ENCODE results near the gene BIRC6. TPM values are rescaled to one million over a fixed set of nuclear protein-coding genes. Genes with fewer than 3 reads are reported as not detected.
"Not testable (repeated sequence)": the region's sequence is repeated elsewhere in the genome, so short reads cannot be mapped to it uniquely, and the experiment has no call there.

The BIRC6 gene
- total RNA-seq, 1 experiment from 2014 or later, result 59.7 TPM

DNA sequence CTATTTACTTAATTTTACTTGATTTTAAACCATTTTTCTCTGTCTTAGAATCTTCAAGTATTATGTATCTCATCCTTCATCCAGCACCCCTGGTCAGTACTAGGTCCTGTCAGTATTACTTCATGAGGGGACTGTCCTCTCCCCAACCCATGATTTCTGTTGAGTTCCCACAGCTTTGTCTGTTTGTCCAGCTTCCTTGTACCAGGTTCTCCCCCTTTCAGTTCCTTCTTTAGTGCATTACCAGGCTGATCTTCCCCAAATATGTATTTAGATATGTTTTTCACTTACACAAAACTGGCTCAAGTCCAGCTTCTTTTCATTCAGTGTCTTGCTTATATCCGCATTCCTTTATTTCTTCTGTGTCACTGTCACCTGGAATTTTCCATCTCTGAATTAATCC lies 257.3 kb downstream of the BIRC6 start:
- no peak for DNase-seq (ENCODE audit: low read depth)

DNA sequence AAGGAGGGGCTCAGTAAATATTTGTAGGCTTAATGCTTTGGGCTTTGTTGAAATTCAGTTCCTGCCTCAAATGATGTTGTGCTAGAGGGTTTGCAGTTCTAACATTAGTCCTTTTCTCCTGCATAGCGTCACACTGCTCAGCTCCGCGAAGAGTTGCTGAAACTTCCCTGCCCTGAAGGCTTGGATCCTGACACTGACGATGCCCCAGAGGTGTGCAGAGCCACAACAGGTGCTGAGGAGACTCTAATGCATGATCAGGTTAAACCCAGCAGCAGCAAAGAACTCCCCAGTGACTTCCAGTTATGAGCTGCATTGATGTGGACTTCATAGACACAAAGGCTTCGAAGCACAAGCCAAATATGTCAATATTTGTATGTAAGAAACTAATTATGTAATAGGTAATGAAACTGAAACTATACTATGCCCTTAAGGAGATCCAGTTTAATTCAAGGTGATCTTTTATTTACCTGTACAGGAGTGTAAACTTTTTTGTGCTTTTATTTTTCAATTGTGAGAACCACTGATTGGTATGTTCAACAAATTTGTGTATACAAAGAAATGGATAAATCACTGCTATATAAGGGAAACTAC lies 260.9 kb downstream of the BIRC6 start:
- DNase-seq (ENCODE audit: low read depth), result no peak

DNA sequence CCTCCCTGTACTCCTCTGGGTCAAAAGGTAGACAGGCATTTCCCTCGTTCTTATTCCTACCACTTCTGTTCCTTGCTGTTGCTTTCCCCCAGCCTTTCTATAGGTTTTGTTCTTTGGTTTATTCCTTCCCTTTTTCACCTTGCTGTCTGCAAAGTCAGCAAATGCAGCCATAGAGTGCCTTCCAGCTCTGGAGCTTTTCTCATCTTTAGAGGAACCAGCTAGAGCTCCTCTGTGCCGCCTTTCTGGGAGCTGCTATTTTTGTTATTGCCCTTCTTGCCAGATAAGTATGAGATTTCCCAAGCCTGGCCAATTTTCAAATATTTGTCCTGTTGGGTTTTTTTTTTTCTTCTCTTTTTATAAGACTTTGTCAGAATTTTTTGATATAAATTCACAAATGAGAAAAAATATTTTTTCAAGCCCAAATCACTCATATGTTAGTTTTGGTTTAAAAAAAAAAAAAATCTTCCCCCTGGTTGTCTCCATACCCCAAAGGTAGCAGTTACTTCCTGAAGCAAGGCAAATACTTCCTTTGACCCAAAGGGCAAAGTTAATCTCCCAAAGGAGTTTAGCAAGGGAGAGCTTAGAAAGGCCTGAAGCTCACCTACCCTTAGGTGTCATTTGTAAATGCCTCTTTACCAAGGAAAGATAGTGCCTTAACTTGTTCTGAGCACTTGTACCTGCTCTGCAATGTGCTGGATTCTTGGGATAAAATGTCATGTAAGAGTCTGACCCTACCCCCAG lies 265.9 kb downstream of the BIRC6 start:
- DNase-seq (ENCODE audit: low read depth), result no peak

DNA sequence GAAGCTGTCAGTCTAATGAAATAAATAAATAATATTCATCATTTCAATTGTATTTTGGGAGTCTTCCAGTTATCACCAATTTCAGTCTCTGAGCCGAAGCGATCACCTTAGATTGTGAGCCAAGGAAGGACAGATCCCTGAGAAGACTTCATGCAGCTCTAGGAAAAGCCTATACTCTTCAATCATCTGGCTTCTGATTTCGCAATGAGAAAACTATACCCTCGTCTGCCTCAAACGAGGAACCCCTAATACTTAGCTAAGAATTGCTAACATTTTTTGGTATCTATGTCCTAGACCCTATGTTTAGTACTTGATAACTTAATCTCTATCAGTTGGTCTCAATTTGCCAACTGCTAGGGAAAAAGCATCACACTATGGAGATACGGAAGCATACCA lies 266.5 kb downstream of the BIRC6 start:
- DNase-seq (ENCODE audit: low read depth), result no peak

DNA sequence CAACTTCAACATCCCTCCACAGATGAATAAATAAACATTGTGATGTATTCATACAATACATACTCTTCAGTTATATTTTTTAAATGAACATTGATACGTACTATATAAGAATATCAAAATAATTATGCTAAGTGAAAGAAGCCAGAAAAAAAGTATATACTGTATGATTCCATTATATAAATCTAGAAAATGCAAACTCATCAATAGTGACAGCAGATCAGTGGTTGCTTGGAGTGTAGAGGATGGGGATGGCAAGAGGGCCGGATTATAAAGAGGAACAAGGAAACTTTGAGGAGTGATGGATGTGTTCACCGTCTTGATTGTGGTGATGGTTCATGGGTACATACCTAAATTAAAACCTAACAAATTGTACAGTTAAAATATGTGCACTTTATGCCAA lies 268.0 kb downstream of the BIRC6 start:
- no peak for DNase-seq (ENCODE audit: low read depth)

DNA sequence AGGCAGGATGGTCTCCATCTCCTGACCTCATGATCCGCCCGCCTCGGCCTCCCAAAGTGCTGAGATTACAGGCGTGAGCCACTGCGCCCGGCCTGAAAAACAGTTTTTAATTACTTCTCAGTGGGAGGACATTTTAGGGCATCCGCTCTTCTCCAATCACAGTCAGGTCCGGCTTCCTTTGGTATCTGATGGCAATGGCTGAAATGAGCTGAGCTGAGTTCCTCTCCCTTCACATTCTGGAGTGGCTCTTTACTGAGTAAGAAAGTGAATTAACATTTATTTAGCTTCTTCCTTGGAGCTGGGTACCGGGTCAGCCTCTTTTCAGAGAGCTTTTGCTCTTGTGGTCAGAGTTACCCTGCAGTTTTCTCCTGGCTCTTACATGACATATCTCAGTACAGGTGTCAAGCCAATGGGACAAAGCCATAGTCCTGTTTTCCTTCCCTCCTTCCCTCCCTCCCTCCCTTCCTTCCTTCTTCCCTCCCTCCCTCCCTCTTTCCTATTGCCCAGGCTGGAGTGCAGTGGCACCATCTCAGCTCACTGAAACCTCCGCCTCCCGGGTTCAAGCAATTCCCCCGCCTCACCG lies 269.9 kb downstream of the BIRC6 start:
- DNase-seq (ENCODE audit: low read depth), result no peak

DNA sequence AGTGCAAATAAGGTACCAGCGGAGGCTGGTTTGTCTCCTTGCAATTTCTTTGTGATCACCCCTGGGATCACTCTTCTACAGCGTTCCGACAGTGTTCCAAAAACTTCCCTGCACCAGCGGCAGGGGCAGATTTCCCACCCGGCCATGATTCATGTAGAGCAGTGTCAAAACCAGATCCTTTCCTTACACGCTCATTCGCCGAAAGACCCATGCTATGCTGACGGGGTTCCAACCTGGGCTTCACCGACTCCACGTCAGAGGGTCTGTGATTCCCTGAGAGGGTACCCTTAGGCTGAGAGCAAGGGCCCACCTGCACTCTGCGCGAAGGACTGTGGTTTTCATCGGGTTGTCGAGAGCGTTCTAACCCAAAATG lies 270.6 kb downstream of the BIRC6 start:
- DNase-seq (ENCODE audit: low read depth), result peak; percentile 64

DNA sequence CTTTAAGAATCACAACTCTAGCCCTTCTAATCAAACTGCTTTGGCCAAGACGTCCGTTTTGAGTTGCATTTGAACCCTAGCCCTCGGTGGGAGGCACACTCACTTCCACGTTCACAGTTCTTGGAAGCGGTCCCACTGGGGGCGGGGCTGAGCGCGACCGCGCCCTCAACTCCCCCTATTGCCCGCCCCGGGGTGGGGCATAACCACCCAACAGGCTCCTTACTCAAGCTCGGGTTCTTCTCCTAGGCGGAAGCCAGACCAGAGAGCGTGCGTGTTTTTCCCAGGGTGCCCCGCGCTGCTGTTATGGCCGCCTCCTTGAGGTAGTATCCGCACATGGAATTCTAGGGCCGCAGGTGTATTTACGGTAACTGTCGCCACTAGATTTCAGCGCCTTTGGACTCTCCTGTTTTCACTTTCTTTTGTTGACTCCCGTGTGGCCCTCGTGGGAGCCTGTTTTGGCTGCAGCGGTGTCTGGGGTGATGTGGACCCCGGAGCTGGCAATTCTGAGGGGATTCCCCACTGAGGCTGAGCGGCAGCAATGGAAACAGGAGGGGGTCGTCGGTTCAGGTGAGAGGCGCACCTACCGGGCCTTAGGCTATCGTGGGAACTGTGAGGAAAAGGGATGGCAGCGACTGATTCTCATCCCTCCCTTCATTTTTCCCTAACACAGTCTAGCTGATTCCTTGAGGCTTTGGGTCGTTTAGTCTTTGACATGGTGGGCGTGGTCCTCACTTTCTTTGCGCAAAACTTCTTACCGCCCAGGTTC lies 271.2 kb downstream of the BIRC6 start, which contains the start of gene TTC27:
TSS of gene TTC27 (plus strand) at position 237 of the 766 bp plus-strand sequence. CDS start at position 480, 243 bp downstream.
- DNase-seq (ENCODE audit: low read depth), result peak; percentile 96

DNA sequence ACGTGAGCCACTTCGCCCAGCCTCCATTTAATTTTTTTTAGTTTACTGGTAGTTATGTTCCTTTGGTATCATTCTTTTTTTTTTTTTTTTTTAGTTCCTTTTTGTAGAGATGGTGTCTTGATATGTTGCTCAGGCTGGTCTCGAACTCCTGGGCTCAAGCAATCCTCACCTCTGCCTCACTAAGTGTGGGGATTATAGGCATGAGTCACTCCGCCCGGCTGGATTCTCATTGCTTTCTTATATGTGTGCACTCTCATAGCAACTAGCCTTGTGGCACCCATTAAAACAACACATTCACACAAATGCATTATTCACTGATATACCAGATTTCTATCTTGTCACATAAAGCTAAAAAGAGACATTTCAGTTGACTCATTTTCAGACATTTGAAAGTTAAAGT lies 275.3 kb downstream of the BIRC6 start:
- DNase-seq (ENCODE audit: low read depth), result peak; percentile 31

DNA sequence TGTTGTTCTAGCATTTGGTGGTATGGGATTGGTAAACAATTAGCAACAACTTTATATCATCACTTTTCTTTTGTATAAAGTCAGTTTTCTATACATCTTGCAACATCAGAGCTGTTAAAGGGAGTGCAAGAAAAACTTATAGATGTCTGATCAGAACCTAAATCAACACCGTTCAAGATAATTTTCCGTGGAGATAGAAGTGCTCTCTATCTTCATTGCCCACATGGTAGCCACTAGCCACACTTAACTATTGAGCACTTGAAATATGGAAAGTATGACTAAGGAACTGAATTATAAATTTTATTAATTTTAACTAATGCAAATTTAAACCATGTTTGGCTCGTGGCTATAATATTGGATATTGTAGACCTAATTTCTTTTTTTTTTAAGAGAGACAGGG lies 276.2 kb downstream of the BIRC6 start:
- no peak for DNase-seq (ENCODE audit: low read depth)

DNA sequence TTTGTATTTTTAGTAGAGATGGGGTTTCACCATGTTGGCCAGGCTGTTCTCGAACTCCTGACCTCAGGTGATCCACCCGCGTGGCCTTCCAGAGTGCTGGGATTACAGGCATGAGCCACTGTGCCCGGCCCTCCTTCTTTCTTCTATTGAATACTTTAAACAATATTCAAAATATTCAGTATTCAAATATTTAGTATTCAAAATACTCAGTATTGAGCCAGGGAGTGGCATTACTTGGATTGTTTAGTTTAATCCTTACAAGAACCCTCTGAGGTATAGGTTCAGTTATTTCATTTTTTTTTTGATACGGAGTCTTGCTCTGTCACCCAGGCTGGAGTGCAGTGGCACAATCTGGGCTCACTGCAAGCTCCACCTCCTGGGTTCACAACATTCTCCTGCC lies 281.7 kb downstream of the BIRC6 start:
- DNase-seq (ENCODE audit: low read depth), result not testable (repeated sequence)

DNA sequence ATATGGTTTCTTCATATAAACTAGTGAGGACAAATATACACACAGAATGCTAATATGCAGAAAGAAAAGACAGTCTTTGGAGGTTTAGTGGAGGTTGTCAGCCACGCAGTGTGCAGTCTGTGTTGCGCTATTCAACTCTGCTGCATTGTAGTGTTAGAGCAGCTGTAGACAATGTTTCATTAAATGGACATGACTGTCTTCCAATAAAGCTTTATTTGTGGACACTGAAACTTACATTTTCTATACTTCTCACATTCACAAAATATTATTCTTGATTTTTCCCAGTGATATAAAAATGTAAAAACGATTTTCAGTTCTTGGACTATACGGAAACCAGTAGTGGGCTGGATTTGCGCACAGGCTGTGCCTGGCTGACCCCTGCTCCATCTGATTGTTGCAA lies 284.4 kb downstream of the BIRC6 start:
- no peak for DNase-seq (ENCODE audit: low read depth)

DNA sequence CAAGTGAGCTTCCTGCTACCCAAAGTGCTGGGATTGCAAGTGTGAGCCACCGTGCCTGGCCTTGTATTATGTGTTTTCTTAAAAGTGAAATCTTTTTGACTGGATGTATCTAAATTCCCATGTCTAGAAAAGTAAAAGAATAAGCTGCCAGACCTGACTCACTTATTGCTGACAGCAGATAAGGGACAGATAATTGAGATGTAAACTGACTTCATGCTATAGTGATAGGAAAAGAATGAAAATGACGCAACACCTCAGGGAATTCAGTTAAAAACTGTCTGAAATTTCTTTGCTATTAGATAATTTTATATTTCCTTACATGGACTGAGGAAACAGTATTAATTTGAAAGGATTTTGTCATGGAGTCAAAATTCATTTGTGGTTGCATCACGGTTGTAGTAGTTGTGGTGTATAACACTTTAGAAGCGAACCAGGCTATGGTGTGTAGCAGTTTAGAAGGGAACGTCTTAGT lies 290.4 kb downstream of the BIRC6 start:
- DNase-seq (ENCODE audit: low read depth), result no peak

DNA sequence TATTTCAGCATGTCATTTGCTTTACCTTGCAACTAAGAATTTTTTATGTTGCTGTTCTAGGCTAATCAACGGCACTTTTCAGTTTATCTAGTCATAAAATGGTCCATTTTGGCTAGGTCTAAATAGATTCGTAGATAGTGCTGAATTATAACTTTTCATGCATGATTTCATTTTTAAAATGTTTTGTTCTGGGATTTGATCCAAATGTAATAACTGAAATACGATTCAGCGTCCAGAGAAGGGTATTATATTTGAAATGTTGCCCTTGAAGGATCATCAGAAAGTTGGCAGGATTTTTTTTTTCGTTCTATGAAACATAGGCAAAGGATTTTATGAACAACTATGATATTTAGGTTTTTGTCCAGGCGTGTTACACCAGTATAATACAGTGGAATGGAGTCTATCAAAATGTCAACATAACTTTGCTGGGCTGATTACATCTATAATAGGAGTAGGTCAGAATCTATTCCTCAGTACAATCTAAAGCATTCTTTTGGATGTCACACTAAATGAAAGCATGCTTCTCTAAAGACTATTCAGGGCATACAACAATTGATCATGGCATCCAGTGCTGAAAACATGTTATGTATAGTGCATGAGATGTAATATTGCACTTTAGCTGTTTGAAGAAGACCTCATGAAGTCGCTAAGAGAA lies 295.9 kb downstream of the BIRC6 start:
- no peak for DNase-seq (ENCODE audit: low read depth)

DNA sequence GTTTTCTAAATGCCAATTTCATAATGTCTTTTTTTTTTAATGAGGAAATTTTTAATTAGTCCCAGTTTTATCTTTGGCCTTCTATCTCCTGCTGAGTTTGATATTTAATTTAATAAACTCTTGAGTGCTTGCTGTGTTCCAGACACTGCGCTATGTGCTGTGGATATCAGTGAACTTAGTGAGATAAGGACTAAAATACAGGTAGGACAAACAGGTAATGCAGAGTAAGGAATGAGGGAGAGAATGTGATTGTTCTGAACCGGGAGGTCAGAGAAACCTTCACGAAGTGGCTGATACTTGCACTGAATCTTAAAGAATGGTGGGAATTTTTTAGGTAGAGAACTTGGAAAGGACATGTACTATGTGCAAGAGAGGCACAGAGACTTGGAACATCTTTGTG lies 299.2 kb downstream of the BIRC6 start:
- no peak for DNase-seq (ENCODE audit: low read depth)

DNA sequence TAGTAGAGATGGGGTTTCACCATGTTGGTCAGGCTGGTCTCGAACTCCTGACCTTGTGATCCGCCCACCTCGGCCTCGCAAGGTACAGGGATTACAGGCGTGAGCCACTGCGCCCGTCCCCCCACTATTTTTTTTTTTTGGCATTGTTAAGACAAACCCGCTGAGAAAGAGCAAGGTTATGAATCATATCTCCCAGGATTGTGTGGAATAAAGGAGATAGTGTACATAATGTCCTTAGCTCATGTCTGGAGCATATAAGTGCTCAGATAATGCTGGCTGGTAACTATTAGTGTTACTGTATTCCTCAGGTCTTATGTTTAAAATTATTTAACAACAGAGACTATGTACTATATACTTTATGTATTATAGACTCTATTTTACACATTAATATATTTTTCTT lies 307.0 kb downstream of the BIRC6 start:
- DNase-seq (ENCODE audit: low read depth), result no peak

DNA sequence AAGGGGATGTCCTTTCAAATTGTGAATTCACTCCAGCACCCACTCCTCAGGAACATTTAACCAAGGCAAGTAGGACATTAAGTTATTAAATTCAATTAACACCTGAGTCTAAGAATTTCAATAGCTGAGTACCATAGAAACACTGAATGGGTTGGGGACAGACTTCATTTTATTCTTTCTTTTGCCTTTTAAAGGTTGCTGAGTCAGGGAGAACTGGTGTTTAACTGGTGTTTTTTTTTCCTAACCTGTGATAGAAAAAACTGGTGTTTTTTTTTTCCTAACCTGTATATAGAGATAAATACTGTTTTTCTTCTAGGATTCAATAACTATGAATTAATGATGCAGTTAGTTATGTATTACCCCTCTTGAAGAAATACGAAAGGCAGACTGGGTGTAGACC lies 309.9 kb downstream of the BIRC6 start:
- DNase-seq (ENCODE audit: low read depth), result no peak

DNA sequence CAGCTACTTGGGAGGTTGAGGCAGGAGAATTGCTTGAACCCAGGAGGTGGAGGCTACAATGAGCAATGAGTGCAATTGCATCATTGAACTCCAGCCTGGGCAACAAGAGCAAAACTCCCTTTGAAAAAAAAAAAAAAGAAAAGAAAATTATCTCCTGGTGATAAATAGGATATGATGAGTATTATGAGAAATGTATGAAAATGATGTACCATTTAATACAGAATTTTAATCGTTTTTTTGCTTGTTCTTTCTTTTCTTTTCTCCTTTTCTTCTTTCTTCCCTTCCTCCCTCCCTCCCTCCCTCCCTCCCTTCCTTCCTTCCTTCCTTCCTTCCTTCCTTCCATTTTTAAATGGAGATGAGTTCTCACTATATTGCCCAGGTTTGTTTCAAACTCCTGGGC lies 311.4 kb downstream of the BIRC6 start:
- DNase-seq (ENCODE audit: low read depth), result no peak
